GM18507 (cell line): Measurements from ENCODE around the gene CD4.
"Not testable (repeated sequence)": the region's sequence is repeated elsewhere in the genome, so short reads cannot be mapped to it uniquely, and the experiment has no call there.

Experiments
- DNase-seq: peaks from one replicate; pipeline ENCODE4 v3.0.0; 2011; ENCODE audit warnings: low read depth; ENCODE audit not compliant: insufficient read length; ENCODE audit errors: extremely low spot score
- FAIRE-seq: peaks from 2 replicates; lab custom pipeline; 2011; peaks lifted over from hg19 to GRCh38; lab: Jason Lieb, UNC

The CD4 gene

DNA sequence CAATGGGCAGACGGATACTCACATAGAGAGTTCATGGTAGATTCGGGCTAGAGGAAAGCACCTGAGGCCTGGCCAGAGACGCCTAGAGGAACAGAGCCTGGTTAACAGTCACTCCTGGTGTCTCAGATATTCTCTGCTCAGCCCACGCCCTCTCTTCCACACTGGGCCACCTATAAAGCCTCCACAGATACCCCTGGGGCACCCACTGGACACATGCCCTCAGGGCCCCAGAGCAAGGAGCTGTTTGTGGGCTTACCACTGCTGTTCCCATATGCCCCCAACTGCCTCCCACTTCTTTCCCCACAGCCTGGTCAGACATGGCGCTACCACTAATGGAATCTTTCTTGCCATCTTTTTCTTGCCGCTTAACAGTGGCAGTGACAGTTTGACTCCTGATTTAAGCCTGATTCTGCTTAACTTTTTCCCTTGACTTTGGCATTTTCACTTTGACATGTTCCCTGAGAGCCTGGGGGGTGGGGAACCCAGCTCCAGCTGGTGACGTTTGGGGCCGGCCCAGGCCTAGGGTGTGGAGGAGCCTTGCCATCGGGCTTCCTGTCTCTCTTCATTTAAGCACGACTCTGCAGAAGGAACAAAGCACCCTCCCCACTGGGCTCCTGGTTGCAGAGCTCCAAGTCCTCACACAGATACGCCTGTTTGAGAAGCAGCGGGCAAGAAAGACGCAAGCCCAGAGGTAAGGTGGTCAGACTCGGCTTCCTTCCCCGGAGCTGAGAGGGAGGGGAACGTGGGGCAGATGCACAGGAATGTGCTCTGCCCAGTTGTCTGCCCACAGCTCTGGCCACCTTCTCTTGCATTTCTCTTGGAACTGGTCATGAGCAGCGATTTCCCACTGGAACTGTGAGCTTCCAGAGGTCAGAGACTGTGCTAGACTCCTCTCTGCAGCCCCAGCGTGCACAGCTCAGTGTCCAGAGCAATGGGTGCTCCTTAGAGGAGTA lies at the start of gene CD4:
CD4 (plus strand) TSS at position 557 of the 953 bp plus-strand sequence. CDS start 10,611 bp downstream, outside the sequence.
- no peak for DNase-seq
- FAIRE-seq: no peak

DNA sequence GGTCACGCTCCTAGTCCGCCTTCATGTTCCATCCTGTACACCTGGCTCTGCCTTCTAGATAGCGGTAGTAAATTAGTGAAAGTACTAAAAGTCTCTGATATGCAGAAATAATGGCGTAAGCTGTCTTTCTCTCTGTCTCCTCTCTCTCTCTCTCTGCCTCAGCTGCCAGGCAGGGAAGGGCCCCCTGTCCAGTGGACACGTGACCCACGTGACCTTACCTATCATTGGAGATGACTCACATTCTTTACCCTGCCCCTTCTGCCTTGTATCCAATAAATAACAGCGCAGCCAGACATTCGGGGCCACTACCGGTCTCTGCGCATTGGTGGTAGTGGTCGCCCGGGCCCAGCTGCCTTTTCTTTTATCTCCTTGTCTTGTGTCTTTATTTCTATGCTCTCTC lies 47.2 kb upstream of the CD4 start:
- not testable (repeated sequence) for DNase-seq, FAIRE-seq

DNA sequence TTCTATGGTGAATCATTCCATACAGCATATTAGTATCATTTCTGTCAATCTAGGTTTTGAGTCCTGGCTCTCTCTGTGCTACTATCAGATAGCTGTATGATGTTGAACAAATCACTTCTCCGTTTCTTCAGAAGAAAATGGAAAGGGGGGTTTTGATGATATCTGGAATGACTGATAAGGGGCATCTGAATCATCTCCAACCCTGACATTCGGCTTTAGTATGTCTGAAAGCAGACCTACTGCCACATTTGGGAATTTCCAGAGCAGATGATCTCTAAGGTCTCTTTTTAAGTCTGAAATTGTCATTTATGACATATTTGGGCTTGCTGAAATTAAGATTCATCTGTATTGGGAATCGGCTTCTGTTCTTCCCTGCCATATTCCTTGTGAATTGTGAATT lies 46.5 kb upstream of the CD4 start:
- no peak for FAIRE-seq
- no peak for DNase-seq

DNA sequence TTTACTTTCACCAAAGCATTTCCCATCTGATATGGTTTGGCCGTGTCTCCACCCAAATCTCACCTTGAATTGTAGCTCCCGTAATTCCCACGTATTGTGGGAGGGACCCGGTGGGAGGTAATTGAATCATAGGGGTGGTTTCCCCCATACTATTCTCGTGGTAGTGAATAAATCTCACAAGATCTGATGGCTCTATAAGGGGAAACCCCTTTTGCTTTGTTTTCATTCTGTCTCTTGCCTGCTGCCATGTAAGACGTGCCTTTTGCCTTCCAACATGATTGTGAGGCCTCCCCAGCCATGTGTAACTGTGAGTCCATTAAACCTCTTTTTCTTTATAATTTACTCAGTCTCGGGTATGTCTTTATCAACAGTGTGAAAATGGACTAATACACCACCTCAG lies 46.0 kb upstream of the CD4 start:
- not testable (repeated sequence) for FAIRE-seq, DNase-seq

DNA sequence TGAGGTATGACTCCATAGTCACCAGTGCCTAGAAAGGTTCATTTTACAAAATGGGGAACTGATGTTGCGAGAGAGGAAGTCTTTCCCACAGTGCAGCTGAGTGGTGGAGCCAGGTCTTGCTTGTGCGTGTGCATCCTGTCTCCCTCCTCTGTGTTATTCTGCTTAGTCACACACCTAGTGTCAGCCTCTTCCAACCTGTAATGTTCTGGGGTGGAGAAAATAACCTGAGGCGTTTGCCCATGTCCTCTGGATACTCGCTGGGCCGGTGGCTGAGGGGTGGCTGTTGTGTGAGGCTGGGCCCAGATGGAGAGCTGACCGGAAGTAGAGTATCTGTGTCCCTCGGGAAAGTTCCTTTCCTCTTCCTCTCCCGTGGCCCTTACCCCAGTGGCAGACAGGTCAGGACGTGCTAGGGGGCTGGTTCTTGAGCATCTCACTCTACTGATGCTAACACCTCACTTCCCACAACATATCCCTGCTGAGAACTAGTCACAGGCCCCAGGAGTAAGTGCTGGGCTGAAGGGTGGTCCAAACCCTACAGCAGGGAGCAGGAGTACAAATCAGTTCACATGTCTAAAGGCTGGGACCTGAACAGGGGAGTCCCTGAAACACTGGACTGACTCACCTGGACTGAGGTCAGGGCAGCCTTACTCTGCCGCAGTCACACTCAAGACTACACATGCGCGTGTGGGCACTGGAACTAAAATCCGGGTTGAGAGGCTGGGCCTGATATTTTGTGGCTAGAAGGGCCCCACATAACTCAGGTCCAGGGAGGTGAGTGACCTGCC lies 43.4 kb upstream of the CD4 start:
- FAIRE-seq (peak; percentile 73), DNase-seq (no peak)

DNA sequence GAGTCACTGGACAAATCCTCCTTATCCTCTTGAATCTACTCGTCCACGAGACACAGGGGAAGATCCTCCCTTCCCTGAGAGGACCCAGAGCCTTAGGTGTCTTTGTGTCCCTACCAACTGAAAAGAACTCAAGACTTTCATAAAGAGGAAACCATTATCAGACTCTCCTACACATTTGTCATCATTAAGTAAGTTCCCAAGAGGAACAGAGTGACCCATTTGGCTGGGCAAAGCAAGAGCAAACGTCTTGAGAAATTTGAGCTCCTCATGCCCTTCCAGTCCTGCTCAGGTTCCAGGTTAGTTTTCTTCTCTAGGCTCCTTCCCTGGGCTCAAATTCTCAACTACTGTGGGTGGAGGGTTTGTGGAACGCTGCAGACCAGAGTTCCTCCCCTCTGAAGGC lies 42.1 kb upstream of the CD4 start:
- FAIRE-seq: no peak
- DNase-seq: no peak

DNA sequence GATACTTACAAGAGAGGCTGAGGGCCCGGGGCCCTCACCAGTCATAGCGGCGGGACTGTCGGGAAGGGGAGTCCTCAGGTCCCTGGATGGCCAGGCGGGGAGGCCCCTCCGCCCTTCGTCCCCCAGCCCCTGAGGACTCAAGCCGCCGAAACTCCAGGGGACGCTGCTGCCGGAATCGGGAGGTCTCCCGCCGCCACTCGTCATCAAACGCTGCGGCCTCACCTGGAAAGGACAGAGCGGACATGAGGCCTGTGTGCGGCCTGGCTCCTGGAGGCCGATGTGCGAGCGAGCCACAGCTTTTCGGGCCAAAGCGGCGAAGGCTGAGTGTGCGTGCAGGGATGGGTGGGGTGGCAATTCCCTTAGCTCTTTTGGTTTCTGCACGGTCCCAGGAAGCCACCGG lies 40.6 kb upstream of the CD4 start:
- FAIRE-seq (no peak), DNase-seq (no peak)

DNA sequence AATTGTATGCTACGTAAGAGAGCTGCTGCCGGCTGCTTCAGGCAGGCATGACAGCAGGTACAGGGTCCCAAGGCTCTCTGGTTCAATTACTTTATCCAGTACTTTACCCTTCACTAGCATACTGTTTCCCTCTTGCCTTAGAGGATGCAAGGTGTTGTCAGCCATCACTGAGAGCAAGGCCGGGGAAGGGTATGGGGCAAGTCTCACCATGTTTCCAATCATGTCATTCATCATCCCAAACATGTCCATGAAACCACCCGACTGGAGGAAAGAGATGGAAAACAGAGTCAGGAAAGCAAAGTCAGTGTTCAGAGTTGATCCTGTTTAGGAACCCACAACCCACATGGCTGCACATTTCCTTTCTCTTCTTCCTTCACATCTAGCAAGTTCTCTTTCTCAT lies 38.8 kb upstream of the CD4 start:
- FAIRE-seq (no peak), DNase-seq (no peak)

DNA sequence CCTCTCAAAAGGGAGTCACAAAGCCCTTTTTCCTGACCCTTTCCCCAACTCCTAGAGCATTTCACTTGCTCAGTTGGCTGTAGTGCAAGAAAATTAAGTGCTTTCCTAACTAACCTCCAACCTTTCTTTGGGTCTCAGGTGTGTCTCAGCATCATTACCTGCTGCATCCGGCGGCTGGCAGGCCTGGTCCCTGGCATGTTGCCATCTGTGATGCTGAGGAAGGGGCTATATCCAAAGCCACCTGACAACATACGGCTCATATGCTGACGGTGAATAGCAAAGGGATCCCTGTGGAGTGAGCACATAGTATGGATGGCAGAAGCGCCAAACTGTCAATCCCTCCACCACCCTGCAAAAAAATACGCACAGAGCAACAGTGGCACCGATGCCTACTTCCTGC lies 37.6 kb upstream of the CD4 start:
- no peak for DNase-seq
- no peak for FAIRE-seq

DNA sequence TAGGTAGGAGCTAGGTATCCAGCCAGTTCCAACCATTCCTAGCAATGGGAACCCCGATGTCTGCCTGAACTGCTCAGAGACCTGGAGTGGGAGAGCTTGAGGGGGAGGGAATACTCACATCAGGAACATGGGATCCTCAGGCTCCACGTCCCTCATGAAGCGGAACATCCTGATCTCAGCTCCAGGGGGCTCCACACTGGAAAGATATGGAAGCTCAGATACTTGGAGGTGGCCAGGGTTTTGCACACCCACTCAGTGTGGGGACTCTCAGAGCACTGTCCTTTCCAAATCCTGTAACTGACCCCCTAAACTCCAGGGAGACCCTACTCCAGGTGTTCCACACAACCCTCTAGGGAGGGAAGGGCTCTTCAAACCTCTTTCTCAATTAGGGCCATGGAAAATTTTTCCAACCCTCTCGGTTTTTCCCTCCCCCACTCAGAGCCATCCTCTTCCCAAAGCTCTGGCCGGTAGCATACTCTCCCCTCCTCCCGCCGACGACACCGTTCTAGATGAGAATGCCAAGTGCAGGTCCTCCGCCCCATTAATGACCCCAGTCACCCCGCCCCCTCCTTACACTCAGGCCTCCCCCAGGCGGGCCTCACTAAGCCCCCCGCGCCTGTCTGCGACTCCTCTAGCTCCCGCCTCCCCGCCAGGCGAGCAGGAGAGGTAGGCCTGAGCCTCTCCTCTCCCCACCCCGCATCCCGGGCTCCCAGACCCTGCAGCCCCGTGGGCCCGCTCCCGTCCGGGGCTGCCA lies 37.0 kb upstream of the CD4 start:
- DNase-seq (no peak), FAIRE-seq (no peak)

DNA sequence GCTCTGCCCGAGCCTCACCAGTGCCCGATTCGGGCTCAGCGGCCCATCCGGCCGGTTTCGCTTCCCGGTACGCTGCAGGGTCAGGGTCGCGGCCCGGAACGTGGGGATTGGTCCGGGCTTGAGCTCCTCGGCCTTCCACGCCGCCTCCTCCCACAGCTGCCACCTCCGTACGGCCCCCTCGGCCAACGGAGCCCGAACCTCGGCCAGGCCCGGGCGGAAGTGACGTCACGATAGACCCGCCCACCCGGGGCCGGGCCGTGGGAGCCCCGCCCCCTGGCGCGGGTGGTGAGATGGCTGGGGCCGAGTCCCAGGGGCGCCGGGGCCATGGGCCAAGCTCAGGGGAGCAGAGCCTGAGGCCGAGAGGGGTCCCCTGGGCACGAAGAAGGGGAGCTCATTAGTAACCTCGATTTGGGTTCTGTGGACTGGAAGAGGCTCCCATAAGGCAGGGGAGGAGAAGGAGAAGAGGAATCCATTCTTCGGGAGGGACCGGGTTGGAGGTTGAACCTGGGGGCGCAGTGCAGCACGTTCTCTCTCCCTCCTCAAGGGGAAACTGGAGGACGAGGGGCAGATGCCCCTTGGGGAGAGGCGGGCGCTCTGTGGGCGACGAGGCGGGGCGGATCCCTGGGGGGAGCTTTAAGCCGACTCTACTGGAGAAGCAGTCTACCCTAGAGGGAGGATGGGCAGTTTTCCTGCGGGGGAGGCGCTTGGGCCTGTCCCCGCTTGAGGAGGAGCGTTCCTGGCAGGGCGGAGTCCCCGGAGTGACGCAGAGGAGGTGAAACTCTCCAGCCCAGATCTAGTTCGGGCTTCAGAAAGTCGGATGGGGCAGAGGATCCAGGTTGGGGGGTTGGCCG lies 36.2 kb upstream of the CD4 start, which contains the start of gene MLF2:
MLF2 (minus strand) TSS at position 221 of the 851 bp plus-strand sequence. CDS start 807 bp downstream, outside the sequence.
- DNase-seq: peak; percentile 96
- peak; percentile 99 for FAIRE-seq

DNA sequence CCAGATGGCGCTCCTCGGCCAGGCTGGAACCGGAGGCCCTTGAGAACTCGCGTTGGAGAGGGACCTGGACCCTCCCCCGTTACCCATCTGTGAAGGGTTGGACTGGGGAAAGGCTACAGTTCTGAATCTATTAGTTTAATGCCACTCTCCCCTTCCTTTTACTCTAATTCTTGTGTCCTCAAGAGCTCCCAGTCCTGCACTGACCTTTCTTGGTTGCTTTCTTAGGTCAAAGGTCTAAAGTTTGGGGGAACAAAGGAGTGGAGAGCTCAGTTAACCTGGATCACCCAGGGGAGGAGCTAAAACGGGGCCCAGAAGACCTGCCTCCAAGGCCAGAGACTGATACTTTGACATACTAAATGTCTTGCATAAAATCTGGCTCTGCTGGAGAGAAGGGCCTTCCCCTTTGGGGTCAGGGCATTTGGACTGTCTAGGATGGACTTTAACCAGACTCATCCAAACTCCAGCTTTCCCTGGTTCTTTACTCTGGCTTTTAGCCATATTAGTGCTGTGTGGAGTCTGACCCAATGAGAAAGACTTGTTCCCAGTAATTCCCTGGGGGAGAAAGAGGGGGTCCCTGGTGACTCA lies 35.5 kb upstream of the CD4 start:
- DNase-seq (no peak), FAIRE-seq (no peak)

DNA sequence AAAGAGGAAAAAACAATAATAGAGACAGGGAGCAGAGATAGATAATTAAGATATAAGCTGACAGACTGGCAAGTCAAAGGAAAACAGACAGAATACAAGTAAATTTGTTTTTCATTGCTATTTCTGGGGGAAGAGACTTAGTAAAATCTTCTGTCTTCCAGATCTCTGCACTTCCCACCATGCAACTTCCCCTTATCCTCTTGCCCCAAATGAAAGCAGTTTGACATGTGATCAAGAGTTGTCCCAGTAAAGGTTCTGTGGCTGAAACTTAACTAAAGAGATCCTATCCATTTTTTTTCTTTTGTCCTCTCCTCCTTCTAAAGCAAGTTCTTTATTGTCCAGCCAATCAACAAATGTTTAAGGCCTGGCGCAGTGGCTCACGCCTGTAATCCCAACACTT lies 34.9 kb upstream of the CD4 start:
- no peak for DNase-seq
- no peak for FAIRE-seq

DNA sequence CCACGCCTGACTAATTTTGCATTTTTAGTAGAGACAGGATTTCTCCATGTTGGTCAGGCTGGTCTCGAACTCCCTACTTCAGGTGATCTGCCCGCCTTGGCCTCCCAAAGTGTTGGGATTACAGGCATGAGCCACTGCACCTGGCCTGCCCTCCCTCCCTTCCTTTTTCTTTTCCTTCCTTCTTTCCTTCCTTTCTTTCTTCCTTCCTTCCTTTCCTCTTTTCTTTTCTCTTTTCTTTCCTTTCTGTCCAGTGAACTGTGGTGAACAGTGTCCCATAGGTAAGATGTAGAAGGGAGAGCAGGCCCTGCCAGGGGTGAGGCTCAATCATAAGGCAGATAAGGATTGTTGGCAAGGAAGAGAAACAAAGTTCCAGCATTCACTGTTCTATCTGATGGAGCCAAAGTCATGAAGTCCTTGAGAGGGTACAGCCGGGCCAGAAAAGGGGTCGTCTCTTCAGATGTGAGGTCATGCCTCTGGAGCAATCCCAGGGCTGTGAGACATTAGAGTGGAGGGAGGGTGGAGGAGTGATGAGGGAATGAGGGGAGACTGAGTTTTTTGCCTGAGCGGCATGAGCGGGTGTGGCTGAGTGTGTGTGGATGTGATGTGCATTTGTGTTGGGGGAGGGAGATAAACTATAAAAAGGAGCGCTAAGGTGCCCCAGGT lies 32.2 kb upstream of the CD4 start:
- DNase-seq: no peak
- no peak for FAIRE-seq

DNA sequence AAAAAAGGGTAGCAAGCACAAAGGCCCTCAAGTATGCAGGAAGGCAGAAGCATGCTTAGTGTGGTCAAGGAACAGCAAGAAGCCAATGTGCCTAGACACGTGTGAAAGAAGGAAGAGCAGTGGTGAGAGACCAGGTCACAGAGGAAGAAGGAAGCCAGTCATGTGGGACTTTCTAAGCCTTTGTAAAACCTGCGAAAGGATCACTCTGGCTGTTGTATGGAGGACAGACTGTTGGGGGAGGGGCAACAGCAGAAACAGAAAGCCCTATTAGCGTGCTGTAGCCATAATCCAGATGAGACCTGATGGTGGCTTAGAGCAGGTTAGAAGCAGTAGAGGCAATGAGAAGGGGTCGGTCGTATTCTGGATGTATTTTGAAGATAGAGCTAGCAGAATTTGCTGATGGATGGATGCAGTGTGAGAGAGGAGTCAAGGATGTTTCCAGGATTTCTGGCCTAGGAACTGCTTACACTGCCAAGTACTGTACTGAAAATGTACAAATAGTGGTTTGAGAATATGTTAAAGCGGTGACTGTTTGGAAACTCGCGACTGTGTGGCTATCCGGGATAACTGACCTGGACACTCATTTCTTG lies 30.7 kb upstream of the CD4 start:
- FAIRE-seq (peak; percentile 41), DNase-seq (no peak)

DNA sequence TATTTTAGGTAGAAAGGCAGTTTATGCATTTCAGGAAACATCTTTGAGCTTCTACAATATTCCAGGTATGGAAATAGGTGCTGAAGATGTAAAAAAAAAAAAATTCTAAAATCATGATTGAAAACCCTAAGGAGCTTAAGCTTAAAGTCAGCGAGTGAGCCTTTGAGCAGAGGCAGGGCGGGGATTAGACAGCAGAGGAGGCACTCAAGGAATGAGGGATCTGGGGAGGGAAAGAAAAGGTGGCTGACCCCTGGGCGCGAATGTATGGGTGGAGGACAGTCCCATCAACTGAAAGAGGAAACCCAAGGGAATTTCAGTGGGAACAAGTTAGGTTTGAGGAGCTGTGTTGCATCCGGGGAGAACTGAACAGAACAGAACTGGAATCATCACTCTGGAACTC lies 29.6 kb upstream of the CD4 start:
- DNase-seq (no peak), FAIRE-seq (no peak)

DNA sequence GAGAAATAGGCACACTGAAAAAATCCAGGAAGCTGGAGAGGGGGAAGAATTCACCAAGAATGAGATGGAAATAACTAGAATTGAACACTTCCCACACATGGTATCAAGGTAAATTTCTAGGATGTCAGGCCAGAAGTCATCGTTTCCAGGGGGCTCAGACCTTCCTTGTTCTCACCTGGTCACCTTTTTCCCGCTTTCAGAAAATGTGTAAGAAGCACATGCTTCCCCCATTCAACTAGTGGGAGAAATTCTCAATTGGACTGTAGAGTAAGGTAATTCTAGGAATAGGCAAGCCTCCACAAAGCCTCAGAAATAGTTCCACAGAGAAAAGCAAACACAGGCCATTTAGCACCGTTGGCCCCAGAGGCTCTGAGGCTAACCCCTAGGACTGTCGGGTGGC lies 25.9 kb upstream of the CD4 start:
- DNase-seq (no peak), FAIRE-seq (no peak)
